ENCODE measurements around the gene EMX1.

Gene EMX1

GRCh38 chr2:72926368-72926767 lies 9.0 kb downstream of the EMX1 start:
- DNase-seq = no peak

- DNase-seq = no peak
Observed at GRCh38 chr2:72926811-72927465, 9.6 kb downstream of the EMX1 start.

- DNase-seq = no peak
Observed at GRCh38 chr2:72927619-72928550, 10.6 kb downstream of the EMX1 start.

GRCh38 chr2:72929010-72929409 lies 11.7 kb downstream of the EMX1 start:
- DNase-seq = no peak

- no peak for DNase-seq
Observed at GRCh38 chr2:72931280-72931910, 14.1 kb downstream of the EMX1 start.

- DNase-seq = no peak
Observed at GRCh38 chr2:72932045-72932740, 14.9 kb downstream of the EMX1 start.

GRCh38 chr2:72932805-72933204 lies 15.5 kb downstream of the EMX1 start:
- DNase-seq = no peak

GRCh38 chr2:72933207-72933606 lies 15.9 kb downstream of the EMX1 start:
- DNase-seq = no peak

GRCh38 chr2:72933646-72934151 lies 16.4 kb downstream of the EMX1 start:
- DNase-seq = no peak

GRCh38 chr2:72934683-72935610 lies 17.6 kb downstream of the EMX1 start:
- no peak for DNase-seq

GRCh38 chr2:72935611-72935957 lies 18.3 kb downstream of the EMX1 start:
- no peak for DNase-seq

- DNase-seq = no peak
Observed at GRCh38 chr2:72936660-72937355, 19.5 kb downstream of the EMX1 start.

- DNase-seq = no peak
Observed at GRCh38 chr2:72937356-72937669, 20.0 kb downstream of the EMX1 start.

GRCh38 chr2:72938455-72938854 lies 21.1 kb downstream of the EMX1 start:
- DNase-seq = no peak

GRCh38 chr2:72940361-72940760 lies 23.0 kb downstream of the EMX1 start:
- no peak for DNase-seq

GRCh38 chr2:72940786-72941185 lies 23.5 kb downstream of the EMX1 start:
- no peak for DNase-seq

GRCh38 chr2:72942293-72942692 lies 25.0 kb downstream of the EMX1 start:
- DNase-seq = no peak

- DNase-seq = no peak
Observed at GRCh38 chr2:72942881-72943418, 25.6 kb downstream of the EMX1 start.

- no peak for DNase-seq
Observed at GRCh38 chr2:72943540-72944395, 26.4 kb downstream of the EMX1 start.

GRCh38 chr2:72944804-72945449 lies 27.6 kb downstream of the EMX1 start:
- DNase-seq = no peak
